ENCODE measurements around the gene ZCWPW2. TPM values are rescaled to one million over a fixed set of nuclear protein-coding genes. Genes with fewer than 3 reads are reported as not detected.

The ZCWPW2 gene
- polyA plus RNA-seq, 2 of the 4 experiments (the other 2 are of a cell fraction), result 0.06 to 0.34 TPM

DNA sequence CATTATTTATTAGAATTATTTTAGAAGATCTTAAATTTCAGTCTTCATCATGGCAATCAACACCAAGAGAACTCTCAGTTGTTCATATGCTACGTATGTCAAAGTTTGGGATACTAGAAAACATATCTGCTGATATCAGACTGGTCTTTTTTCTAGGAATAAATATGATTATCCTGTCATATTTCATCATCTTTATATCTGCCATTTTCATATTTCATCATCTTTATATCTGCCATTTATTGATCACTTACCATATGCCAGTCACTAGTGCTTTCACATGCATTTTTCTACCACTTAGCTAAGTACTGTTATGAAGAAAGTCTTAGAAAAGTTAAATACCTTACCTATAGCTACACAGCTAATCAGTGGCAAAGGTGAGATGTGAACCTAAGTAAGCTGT, 2.8 kb upstream of the ZCWPW2 start:
- FAIRE-seq (no peak), ATAC-seq (no peak), DNase-seq (ENCODE audit: low read depth in 1 of 2, low spot score in 1 of 2) (no peak)
- no peak overlapping the region for H3K27ac ChIP-seq
- no peak overlapping the region; the same call in 2 of the 3 replicates for H3K4me2 ChIP-seq
- TF ChIP-seq MAZ (IDR thresholded peaks at IDR 0.05; ENCODE audit: borderline replicate concordance, low read depth, low read length), result no peak
- no peak for TF ChIP-seq PHF8 (IDR thresholded peaks at IDR 0.05; ENCODE audit: borderline replicate concordance, low read depth)
- no peak for TF ChIP-seq CHD4 (IDR thresholded peaks at IDR 0.05; ENCODE audit: borderline replicate concordance)
- TF ChIP-seq SREBF2 (IDR thresholded peaks at IDR 0.05), result no peak
- H3K4me3 ChIP-seq, result no peak overlapping the region
- peaks cover 32% of the 10 kb centered on the region for H3K4me1 ChIP-seq
- WGBS (ENCODE audit: missing lambda C conversion rate), result 98% methylated on average over 1 of the region's 1 CpG
- ChIA-PET CTCF (interaction anchor here (1.0 kb wide), 1 partner anchor 10 kb away, joined by 5 read pairs; no protein-coding TSS in a partner anchor), POLR2A (no interaction called here)
- H3K9me3 ChIP-seq, result no peaks in the 10 kb centered on the region

DNA sequence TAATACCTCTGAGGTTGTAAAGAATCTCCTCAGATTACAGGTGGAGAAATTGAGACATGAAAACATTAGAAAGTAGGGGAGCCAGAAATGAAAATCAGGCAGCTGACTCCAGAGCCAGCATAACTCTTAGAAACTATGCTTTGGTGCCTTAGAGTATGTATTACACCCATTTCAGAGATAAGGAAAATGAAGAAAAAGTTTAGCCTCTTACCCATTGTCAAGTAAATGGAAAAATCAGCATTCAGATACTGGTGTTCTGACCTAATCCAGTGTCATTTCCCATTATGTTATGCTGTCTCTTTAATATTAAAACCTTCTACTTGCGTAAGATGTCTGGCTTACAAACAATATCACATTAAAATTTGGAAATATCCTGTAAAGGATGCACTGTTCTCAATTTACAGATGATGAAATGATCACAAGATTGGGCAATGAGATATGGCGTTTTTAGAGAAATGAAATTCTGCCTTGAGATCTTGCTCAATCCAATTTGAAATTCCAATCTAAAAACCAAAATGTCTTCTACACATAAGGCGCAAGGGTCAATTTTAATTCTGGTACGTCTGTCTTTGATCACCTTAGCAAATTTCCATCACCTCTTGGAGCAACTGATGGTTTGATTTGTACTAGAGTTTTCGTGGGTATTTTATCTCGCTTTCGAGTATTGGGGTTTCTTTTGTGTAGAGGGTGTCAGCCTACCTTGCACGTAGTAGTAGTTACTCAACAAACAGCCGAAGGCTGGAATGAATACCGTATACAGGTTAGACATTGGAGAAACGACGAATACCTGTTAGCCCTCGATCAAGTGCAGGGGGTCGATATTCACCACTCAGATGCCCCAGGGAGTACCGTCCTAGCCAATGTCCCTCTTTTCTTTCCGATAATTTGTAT, 902 bp upstream of the ZCWPW2 start:
- DNase-seq (ENCODE audit: low read depth in 1 of 2, low spot score in 1 of 2) (no peak), ATAC-seq (no peak), FAIRE-seq (no peak)
- CTCF ChIA-PET, result interaction anchor here (1.7 to 2.8 kb wide), 3 partner anchors 12 to 635 kb away, joined by 7 to 9 read pairs (median 8); partner anchors contain the start of gene EOMES
- TF ChIP-seq MYC (IDR thresholded peaks at IDR 0.05; ENCODE audit: borderline replicate concordance, low read length) (no peak), NFE2L2 (conservative IDR thresholded peaks at IDR 0.05; ENCODE audit: low read length) (no peak), CEBPB (IDR thresholded peaks at IDR 0.05) (peak; percentile 64 to 82; a peak in 3 of 4 replicates), EHF (CRISPR knock-in tag; IDR thresholded peaks at IDR 0.05) (no peak), MAFK (IDR thresholded peaks at IDR 0.05; ENCODE audit: partially characterized antibody) (no peak), GATA3 (IDR thresholded peaks at IDR 0.05; ENCODE audit: borderline replicate concordance) (no peak)
- TF ChIP-seq, protein P1, sequence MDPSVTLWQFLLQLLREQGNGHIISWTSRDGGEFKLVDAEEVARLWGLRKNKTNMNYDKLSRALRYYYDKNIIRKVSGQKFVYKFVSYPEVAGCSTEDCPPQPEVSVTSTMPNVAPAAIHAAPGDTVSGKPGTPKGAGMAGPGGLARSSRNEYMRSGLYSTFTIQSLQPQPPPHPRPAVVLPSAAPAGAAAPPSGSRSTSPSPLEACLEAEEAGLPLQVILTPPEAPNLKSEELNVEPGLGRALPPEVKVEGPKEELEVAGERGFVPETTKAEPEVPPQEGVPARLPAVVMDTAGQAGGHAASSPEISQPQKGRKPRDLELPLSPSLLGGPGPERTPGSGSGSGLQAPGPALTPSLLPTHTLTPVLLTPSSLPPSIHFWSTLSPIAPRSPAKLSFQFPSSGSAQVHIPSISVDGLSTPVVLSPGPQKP (IDR thresholded peaks at IDR 0.05; ENCODE audit: low read depth, low read length), result no peak
- TF ChIP-seq, protein P2, sequence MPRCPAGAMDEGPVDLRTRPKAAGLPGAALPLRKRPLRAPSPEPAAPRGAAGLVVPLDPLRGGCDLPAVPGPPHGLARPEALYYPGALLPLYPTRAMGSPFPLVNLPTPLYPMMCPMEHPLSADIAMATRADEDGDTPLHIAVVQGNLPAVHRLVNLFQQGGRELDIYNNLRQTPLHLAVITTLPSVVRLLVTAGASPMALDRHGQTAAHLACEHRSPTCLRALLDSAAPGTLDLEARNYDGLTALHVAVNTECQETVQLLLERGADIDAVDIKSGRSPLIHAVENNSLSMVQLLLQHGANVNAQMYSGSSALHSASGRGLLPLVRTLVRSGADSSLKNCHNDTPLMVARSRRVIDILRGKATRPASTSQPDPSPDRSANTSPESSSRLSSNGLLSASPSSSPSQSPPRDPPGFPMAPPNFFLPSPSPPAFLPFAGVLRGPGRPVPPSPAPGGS (IDR thresholded peaks at IDR 0.05), result no peak
- Histone ChIP-seq H3K9me3 (no peaks in the 10 kb centered on the region), H3K4me1 (peaks cover 27% of the 10 kb centered on the region), H3K27ac (peak overlapping the region; percentile 97 to 98), H3K4me2 (peak overlapping the region; percentile 75), H3K4me3 (peak overlapping the region; percentile 67)
- POLR2A ChIA-PET, result no interaction called here
- 13% methylated on average over 16 of the region's 16 CpGs for WGBS (ENCODE audit: missing lambda C conversion rate)

DNA sequence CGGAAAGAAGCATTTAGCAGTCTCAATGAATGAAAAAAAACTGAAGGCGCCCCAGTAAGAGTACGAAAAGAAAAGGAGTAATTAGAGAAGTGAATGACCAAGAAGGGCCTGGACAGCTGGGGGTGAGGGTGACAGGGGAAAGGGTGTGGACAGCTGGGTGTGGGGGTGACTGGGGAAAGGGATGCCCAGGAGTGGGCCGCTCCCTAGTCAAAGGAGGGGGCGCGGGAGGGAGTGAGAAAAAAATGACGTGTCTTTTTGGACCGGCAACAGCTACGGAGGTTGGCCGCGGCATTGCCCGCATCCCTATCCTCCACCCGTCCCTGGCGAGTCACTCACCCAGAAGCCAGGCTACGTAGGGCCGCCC, 274 bp upstream of the ZCWPW2 start:
- CTCF ChIA-PET, result interaction anchor here (0.9 to 2.8 kb wide), 6 partner anchors 9 to 667 kb away, joined by 3 to 9 read pairs (median 6); partner anchors contain the start of gene EOMES
- DNase-seq (ENCODE audit: low read depth in 1 of 2, low spot score in 1 of 2) (no peak), FAIRE-seq (no peak), ATAC-seq (peak in 1 of 2 experiments; percentile 87; a peak in 4 of 6 replicates)
- peak overlapping the region; percentile 67 for H3K4me3 ChIP-seq
- under 1% methylated on average over 15 of the region's 16 CpGs for WGBS (ENCODE audit: missing lambda C conversion rate)
- H3K27ac ChIP-seq, result peak overlapping the region; percentile 97 to 98
- no peak for TF ChIP-seq POLR2A (IDR thresholded peaks at IDR 0.05; ENCODE audit: low read length)
- TF ChIP-seq, protein P3, sequence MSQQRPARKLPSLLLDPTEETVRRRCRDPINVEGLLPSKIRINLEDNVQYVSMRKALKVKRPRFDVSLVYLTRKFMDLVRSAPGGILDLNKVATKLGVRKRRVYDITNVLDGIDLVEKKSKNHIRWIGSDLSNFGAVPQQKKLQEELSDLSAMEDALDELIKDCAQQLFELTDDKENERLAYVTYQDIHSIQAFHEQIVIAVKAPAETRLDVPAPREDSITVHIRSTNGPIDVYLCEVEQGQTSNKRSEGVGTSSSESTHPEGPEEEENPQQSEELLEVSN (IDR thresholded peaks at IDR 0.05; ENCODE audit: borderline replicate concordance, low read depth), result 0 out of 2 replicates have a peak, but pooled peaks have one; percentile 10
- POLR2A ChIA-PET, result interaction anchor here (0.9 to 1.6 kb wide), 5 partner anchors 20 to 864 kb away, joined by 3 to 10 read pairs (median 4); partner anchors contain the start of genes CMC1, EOMES and SLC4A7
- H3K4me2 ChIP-seq, result peak overlapping the region; percentile 75
- H3K4me1 ChIP-seq, result peaks cover 26% of the 10 kb centered on the region
- H3K9me3 ChIP-seq, result no peaks in the 10 kb centered on the region

All from A549 (cell line).